COLO668 (cell line): ENCODE measurements around the gene ASB9.
"Not testable (repeated sequence)": the region's sequence is repeated elsewhere in the genome, so short reads cannot be mapped to it uniquely, and the experiment has no call there.

Experiments used
- DNase-seq: peaks from one replicate; lab custom pipeline; 2025; ENCODE audit not compliant: unreplicated experiment; lab: John Stamatoyannopoulos, UW

The ASB9 gene

DNA sequence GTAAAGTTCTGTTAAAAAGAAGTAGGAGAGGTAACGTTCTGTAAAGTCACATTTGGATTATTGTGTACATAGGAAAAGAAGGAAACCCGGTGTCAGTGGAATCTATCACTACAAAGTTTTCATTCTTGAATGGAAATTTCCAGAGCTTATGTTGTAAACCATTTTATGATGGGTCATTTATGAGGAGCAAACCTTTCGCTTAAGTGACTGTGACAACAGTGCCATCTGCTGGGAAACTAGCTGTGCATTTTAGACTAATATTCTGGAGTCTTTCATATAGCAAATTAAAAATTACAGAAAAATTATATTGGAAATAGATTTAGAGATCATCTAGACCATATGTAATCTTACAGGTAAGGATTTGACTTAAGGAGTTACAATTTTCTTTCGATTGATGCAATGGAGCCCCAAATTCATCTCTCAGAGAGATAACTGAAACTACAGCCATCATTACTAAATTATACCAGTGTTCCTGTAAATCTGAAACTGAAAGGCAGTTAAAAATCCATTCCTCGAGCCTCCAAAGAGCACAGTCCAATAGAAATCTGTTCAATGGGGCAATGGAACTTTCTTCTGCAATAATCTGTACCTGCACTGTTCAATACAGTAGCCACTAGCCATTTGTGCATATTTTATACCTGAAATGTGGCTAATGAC, 26.9 kb downstream of the ASB9 start:
- peak; percentile 47 for DNase-seq

DNA sequence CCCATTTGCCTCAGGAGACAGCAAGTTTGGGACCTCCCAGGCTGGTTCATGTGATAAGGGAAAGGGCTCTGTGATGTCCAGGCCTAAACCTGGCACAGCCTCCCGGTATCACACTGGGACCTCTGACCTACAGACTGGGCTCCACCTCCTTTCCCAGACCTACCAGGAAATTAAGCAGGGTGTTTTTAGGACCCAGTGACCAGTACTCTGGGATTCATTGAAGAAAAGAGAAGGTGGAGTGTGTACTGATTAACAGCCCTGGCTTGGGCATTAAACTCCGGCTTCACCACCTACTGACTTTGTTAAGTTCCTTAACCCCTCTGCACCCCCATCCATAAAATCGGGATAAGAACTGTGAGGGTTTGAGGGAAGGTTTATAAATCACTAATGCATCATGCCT, 28.6 kb downstream of the ASB9 start:
- no peak for DNase-seq

DNA sequence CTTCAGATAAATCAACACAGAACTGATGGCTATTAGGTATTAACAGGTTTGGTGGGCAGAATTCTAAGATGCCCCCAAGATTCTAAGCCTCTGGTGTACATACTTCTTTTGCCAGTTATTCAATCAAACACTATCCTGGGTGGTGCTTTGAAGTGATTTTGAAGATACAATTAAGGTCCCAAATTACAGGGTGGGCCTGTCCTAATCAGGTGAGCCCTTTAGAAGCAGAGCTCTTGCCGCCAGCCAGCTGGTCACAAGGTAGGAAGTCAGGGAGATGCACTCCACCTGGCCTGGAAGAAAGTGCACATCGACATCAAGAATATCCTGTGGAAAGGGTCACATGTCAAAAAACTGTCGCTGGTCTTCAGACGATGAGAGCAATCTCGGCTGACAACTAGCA, 29.5 kb downstream of the ASB9 start:
- DNase-seq, result no peak

DNA sequence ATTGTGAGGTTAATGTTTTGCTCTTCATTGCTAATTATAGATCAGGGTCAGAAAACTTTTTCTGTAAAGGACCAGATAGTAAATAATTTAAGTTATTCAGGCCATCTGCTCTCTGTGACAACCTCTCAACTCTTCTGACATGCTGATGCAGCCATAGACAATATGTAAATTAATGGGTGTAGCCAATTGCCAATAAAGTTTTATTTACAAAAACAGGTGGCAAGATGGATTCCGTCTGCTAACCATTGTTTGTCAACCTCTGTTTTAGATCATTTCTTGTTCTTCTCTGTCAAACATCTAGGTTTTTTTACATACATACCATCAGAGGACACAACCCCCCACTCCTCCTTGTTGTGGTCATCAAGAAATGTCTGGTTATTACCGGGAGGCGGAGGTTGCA, 33.7 kb downstream of the ASB9 start:
- DNase-seq, result no peak

DNA sequence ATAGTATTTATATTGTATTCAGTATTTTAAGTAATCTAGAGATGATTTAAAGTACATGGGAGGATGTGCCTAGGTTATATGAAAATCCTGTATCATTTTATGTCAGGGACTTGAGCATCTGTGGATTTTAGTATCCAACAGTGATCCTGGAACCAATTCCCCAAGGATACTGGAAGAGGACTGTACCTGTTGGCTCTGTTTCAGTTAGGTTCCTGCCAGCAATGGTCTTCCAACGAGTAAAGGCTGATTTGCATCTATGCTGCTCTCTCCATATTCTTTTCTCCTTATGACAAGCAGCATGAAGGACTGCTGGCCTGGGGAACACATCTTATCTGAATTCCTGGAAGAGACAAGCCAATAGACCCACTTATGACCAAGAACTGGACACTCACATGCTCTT, 34.9 kb downstream of the ASB9 start:
- DNase-seq, result no peak

DNA sequence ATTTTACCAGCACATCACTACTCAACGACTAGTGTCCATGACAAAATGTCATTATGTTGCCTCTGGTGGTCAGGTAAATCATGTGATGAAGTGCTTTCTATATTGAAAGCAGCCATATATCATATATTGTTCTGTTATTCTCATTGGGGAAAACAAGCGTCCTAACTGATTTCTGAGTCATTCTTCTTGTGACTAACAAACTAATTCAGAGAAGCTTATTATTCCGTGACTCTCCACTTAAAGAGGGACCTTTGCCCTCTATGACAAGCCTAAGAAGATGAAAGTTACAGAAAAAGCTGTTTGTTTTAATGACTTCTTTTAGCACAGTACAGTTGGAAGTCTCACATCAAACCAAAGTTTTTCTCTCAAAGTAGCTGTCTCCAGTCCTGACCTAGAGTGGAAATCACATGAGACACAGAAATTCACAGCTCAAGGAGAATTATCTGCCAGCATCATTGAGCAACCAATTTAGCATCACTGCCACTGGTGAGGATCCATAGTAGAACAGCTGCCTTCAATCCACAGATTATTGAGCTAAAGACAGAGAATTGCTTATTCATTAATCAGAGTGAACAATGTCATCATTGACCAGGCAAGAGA, 36.4 kb downstream of the ASB9 start:
- DNase-seq, result no peak

DNA sequence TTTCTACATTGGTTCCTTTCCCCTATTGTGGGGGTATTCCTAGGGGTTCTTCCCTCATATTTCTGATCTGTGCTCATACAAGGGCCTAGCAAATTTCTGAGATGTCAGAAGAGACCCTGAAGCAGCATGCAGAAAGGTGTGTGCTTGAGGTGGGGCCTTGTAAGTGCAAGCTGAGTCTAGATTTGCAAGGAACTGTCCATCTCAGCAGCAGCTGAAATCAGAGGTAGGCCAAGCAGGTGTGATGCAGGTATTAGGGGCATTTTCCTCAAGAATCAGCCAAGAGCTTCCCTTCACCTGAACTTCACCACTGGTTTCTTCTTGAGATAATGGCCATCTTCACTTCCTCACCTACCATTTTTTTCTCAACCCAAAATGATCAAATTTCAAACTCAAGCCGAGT, 45.1 kb downstream of the ASB9 start:
- DNase-seq, result no peak

DNA sequence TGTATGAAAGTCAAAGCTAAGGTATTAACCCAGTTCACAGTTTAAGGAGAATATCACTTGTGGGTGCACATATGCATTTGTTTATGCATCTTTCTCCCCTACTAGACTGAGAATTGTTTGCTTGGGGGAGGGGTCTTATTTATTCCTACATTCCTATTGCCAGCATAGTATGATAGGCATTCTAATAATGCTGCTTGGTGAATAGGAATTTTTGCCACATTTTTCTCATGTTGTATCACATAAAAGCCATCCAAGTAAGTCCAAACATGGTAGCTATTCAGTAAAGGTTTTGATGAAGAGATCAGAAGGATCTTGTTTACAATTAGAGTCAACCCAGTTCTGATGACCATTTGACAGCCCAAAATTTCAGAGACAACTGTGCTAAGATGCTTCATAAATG, 48.6 kb downstream of the ASB9 start:
- no peak for DNase-seq

DNA sequence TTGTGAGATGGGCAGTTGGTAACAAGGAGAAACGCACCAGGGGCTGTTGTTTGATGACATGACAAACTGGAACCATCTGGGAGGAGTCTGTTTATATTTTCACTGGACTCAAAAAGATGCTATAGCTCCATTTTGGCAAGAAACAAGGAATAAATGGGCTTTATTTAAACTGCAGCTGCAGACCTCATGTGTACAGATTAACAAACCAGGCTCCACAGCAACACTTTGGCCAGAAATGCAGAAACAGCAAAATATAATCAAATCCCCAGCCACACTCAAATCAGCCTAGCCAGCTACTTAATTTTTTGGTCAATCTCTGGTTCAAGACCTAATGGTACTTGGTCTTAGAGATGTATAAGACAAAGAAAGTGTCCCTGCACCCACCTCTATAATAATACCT, 52.7 kb downstream of the ASB9 start:
- no peak for DNase-seq

DNA sequence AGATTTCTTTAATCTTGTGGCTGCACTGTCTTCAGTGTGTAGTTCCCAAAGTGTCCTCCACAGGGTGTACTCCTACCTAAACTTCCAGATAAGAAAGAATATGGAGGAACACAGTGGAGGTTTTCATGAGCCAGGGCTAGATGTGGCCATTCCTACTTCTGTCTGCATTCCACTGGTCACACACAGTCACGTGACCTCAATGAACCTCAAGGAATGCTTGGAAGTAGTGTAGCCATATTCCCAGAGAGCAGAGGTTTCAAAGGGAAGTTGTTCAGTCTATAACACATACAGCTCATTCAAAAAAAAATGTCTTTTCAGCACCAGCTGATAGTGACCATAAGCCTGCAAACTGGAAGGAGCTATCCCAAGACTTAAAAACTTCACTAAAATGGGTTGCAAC, 53.6 kb downstream of the ASB9 start:
- no peak for DNase-seq

DNA sequence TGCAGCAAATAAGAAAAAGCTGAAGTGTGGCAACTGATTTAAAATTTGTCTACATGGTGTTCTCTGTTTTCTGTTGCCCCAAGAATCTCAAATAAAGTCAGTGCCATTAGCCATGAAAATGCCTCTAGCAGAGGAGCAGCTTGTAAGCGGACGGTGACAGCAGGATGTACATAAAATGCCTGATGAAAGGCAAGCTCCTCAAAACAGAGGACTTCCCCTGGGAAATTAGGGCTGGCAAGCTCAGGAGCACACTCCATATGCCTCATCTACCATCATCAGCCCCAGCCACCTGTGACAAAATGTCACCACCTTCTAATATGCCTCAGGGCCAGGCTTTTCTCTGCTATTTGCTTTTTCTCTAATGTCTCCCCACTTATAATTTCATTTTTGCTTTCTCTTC, 54.5 kb downstream of the ASB9 start:
- no peak for DNase-seq

DNA sequence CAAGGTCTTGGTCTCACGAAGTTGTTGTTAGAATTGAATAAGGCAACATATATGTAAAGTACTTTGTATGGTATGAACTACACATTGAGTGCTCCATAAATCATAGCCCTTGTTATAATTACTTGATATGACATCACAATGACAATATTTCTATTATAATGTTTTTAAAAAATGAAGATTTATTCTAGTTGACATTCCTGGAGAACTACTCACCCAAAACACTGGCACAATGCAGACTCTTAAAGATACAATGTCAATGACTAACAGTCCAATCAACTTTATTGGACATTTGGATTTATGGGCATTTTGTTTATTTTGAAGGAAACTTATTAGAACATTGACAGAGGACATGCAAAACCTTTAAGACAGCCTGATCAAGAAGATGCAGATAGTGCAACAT, 55.3 kb downstream of the ASB9 start:
- DNase-seq, result no peak

DNA sequence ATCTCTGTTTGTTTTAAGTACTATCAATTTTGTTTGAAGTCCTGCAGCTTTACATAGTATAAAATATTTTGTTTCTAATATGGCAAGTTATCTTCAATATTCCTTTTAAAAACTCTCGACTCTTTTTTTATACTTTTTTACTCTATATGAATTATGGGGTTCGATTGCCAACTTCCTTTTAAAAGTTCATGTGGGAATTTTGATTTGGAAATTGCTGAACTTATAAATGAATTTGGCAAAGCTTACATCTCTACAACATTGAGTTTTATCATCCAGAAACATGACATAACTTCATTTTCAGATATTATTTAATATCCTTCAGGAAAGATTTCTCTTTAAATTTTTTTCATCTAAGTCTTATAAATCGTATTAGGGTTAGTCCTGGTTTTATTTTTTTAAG, 60.8 kb downstream of the ASB9 start:
- no peak for DNase-seq

DNA sequence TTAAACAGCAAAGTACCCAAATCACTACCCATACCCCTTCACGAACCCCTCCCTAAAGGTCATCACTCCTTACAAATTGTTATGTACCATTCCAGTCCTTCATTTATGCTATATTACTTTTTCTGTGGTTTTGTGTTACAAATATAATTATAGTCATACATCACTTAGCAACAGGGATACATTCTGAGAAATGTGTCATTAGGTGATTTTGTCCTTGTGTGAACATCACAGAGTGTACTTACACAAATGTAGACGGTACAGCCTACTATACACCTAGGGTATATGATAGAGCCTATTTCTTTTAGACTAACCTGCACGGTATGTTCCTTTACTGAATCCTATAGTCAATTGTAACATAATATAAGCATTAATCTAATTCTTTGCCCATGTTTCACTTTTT, 61.9 kb downstream of the ASB9 start:
- DNase-seq, result no peak

DNA sequence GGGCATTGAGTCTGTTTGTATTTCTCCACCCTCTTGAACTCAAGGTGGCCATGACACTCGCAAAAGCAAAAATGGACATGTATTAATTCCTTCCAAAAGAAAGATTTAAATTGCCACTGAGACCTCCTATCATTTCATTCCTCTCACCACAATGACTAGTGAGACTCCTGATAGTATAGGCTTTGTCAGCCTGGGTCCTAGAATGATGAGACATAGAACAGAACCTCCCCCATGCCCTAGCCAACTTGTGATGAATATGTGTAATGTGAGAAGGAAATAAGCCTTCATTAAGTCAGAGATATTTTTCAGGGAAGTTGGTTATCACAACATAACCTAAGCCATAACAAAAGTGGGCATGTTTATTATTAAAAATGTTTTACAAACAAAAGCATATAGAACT, 62.5 kb downstream of the ASB9 start:
- DNase-seq, result no peak

DNA sequence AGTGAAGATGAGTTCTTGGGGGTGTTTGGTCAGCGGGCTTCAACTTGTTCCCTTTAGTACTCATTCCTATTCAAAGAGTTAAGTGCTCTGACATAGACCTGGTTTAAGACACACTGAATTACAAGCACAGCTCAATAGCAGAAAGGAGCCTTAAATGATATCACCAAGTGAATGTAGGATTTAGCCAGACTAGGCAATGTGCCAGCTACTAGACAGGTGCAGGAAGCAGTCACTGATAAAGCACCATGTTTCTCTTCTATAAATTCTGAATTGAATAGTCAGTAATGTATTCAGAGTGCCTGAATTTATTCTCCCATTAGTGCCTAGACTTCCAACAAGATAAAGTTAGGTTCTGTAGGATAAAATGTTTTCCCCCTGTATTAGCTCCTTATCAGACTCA, 63.6 kb downstream of the ASB9 start:
- DNase-seq, result peak; percentile 69

DNA sequence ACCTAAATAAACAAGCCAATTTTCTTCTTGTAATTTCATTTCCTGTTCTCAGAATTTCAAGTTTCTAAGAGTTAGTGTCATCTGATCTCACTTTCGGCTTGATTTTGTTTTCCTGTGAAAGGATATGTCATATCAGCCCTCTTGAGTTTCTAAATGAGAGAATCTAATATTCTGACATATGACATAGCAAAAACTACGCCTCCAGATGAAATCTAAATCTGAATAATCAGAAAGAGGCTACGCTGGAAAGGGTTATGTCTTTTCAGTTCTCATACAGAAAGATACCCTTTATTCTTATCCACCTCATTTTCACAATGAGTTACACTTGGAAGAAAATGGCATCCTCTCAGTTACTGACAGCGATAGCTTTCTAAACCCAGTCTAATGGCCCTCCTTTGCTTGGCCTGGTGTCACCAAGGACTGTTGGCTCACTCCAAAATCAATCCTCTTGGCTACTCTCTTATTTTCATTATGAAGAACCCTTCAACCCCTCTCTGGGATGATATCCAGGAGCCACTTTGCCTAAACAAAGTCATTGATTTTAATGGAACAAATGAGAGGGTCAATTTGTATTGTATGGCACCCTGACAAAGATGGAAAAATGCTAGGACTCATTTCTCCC, 65.6 kb downstream of the ASB9 start:
- no peak for DNase-seq

DNA sequence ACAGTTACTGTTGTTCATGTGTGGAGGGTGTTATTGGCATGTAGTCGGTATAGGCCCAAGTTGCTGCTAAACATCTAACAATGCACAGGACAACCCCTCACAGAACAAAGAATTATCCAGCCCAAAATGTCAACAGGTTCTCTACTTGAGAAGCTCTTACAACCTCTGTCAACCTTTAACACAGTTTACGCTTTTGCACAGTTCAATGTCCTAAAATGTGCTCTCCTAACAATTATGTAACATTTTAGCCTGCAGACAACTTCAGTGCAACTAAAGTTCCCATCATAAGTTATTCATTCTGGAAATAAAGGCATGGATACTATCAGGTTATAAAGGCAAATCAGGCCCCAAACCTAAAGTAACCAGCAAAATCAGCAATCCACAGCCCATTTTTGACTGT, 66.2 kb downstream of the ASB9 start:
- DNase-seq, result no peak

DNA sequence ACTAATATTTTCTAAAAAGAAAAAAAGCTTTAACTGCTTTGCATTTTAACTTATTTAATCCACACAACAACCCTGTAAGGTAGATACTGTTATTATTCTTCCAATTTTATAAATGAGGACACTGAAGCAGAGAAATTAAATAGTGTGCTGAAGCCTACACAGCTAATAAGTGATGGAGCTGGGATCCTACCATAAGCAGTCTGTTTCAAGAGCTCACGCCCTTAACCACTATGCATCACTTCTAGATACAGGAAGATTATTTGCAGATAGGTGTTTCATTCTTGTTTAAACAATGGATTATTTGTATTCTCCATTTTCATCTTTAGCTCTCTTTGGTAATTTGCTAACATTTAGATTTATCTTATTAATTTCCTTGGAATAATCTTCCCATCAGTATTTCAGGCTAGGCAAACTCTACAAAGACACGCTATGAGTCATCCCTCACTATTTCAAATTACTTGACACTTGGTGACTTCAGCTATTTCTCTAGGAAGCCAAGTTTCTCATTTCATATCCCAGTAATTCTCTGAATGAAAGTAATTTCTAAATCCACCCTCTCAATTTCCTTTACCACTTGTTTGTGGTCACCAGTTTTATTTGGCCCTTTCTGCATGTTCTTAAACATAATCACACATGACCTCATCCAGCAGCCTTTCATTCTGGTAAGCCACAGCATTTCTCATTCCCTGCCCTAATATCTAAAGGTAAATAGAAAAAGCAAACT, 67.3 kb downstream of the ASB9 start:
- no peak for DNase-seq

DNA sequence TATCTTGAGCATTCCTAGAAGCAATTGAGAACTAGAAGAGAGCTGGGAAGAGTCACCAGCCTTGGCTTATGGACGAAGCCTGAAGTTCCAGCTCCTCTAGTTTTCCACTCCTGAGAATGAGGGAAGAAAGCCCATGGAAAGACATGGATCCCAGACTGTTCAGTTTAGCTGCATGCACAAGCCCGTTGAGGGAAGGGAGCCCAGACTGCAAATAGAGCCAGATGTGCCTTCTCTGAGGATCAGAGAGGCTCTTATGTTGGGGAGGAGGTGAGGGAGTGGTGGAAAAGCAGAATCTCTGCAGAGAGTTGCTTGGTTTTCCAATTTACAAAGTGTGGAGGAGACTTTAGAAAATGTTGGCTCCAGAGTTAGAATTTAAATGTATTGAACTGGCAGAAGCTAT, 69.0 kb downstream of the ASB9 start:
- DNase-seq, result no peak

DNA sequence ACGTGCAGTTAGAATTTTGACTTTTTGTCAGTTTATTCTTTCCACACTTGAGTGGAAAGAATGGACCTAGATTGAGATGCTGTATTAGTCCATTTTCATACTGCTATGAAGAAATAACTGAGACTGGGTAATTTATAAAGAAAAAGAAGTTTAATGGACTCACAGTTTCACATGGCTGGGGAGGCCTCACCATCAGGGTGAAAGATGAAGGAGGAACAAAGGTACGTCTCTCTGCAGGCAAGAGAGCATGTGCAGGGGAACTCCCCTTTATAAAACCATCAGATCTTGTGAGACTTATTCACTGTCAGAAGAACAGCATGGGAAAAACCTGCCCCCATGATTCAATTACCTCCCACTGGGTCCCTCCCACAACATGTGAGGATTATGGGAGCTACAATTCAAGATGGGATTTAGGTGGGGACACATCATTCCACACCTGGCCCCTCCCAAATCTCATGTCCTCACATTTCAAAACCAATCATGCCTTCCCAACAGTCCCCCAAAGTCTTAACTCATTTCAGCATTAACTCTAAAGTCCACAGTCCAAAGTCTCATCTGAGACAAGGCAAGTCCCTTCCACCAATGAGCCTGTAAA, 71.2 kb downstream of the ASB9 start:
- DNase-seq, result not testable (repeated sequence)

DNA sequence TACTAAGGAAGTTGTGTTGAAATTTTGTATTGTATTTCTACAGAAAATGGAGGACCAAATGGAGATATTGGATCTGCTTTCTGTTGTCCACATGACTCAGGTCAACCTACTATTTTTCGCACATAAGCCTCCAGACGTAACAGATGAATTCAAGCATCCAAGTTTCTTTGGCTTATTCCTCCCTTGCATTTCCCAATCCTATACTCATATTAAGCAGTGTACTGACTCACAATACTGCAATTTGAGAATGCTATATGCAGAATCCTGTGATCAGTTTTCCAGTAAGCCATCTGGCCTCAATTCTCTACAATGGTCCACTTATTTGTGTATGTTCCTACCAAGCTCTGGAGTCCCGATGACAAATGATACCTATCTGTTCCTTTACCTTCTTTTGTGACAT, 75.7 kb downstream of the ASB9 start:
- DNase-seq, result no peak
